IPS-15b (cell line): ENCODE measurements around the gene NHLH1.

ENCODE experiments used
- H3K27me3 ChIP-seq: one replicate; pipeline ENCODE4 v1.6.1; 2013; ENCODE audit warnings: low read length; ENCODE audit not compliant: control insufficient read depth, insufficient read depth
- H3K36me3 ChIP-seq: one replicate; pipeline ENCODE4 v1.6.1; 2013; ENCODE audit warnings: low read length; ENCODE audit not compliant: control insufficient read depth, insufficient read depth
- H3K4me1 ChIP-seq: one replicate; pipeline ENCODE4 v1.6.1; 2013; ENCODE audit warnings: mild to moderate bottlenecking, low read length; ENCODE audit not compliant: control insufficient read depth, insufficient read depth
- H3K4me3 ChIP-seq: one replicate; pipeline ENCODE4 v1.5.1; 2013; ENCODE audit warnings: low read depth, low read length
- H3K9ac ChIP-seq: one replicate; pipeline ENCODE4 v1.6.1; 2013; ENCODE audit warnings: low read depth, mild to moderate bottlenecking, low read length
- H3K9me3 ChIP-seq: one replicate; pipeline ENCODE4 v1.6.1; 2013; ENCODE audit warnings: mild to moderate bottlenecking, low read length; ENCODE audit not compliant: control insufficient read depth, insufficient read depth

NHLH1 gene

GRCh38 chr1:160406131-160406968, 39.5 kb downstream of the NHLH1 start:
- H3K4me3 ChIP-seq, result no peak overlapping the region
- no peak overlapping the region for H3K9ac ChIP-seq
- no peaks in the 10 kb centered on the region for H3K27me3 ChIP-seq
- no peaks in the 10 kb centered on the region for H3K9me3 ChIP-seq
- peaks cover 32% of the 10 kb centered on the region for H3K4me1 ChIP-seq
- no peaks in the 10 kb centered on the region for H3K36me3 ChIP-seq

DNA sequence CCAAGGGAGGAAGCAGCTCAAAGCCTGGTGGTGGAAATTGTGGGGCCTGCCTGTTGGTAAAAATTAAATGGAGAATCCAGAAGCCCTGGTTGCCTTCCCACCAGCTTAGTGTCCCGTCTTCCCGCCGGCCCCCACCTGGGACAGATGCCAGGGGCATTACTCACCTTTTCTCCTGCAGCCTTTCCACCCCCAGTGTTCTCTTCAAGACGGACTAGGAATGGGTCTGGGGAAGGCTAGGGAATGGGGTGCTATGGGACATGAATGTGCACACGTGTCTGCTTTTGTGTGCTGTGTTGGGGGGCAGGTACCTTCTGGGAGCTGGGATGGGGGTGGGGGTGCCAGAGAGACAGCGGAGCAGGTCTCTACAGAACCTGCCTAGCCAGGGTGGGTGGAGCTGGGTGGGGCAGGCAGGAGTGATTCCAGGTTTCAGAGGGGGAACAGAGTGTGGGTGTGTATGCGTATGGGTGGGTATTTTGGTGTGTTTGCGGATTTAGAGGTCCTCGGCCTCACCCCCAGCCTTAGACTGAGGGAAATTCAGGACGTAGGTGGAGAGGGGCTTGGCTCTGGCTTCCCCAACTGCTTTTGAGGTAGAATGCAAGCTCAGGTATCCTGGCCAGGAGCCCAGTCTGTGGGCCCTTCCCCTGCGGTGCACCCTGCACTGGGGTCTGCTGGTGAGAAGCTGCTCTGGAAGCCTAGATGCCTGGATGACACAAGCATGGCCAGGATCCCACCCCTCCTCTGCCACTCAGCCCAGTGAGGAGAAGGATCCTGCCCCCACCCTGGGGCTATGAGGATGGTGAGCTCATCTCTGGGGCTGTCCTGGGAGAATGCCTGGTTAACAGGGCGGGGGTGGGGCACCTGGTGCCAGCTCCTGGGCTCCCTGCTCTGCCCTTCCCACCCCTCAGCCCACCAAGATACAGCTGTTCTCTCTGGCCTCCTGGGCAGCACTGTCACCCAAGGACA, 41.2 kb downstream of the NHLH1 start:
- no peak overlapping the region for H3K9ac ChIP-seq
- peaks cover 21% of the 10 kb centered on the region for H3K4me1 ChIP-seq
- H3K9me3 ChIP-seq, result no peaks in the 10 kb centered on the region
- no peak overlapping the region for H3K4me3 ChIP-seq
- H3K27me3 ChIP-seq, result no peaks in the 10 kb centered on the region
- no peaks in the 10 kb centered on the region for H3K36me3 ChIP-seq

- no peaks in the 10 kb centered on the region for H3K9me3 ChIP-seq
- no peaks in the 10 kb centered on the region for H3K36me3 ChIP-seq
- no peak overlapping the region for H3K4me3 ChIP-seq
- peaks cover 21% of the 10 kb centered on the region for H3K4me1 ChIP-seq
- no peak overlapping the region for H3K9ac ChIP-seq
- H3K27me3 ChIP-seq, result no peaks in the 10 kb centered on the region
These were observed 42.0 kb downstream of the NHLH1 start for GRCh38 chr1:160408864-160409263.

- H3K27me3 ChIP-seq, result no peaks in the 10 kb centered on the region
- peaks cover 19% of the 10 kb centered on the region for H3K4me1 ChIP-seq
- H3K36me3 ChIP-seq, result no peaks in the 10 kb centered on the region
- no peak overlapping the region for H3K9ac ChIP-seq
- H3K4me3 ChIP-seq, result no peak overlapping the region
- no peaks in the 10 kb centered on the region for H3K9me3 ChIP-seq
These were observed 42.6 kb downstream of the NHLH1 start for GRCh38 chr1:160409486-160409885.

DNA sequence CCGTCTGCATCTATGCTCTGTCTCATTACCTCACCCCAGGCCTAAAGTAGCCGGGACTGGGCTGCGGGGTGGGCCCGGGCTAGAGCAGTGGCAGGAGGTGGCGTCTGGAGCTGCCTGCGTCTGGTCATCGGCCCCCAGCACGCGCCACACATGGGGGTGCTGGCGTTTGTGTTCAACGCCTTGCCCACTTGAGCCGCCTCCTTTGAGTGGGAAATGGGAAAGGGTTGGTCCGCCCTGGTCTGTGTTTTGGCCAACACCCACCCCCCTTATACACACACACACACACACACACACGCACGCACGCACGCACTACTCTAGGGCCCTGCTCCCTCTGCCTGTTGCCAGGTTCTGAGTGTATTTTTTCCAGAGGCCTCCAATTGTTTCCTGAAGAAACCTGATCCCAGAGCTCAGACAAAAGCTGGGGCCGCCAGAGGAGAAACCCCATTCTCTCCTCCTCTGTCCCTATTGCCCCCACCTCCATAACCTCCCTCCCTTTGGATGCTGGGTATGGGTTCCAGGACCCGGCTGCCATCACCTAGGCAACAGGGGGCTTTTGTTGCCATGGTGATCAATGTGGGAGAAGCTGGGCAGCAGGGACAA, 43.6 kb downstream of the NHLH1 start:
- Histone ChIP-seq H3K36me3 (no peaks in the 10 kb centered on the region), H3K9me3 (no peaks in the 10 kb centered on the region), H3K9ac (peak overlapping the region; percentile 6), H3K4me1 (peaks cover 16% of the 10 kb centered on the region), H3K27me3 (no peaks in the 10 kb centered on the region), H3K4me3 (no peak overlapping the region)

DNA sequence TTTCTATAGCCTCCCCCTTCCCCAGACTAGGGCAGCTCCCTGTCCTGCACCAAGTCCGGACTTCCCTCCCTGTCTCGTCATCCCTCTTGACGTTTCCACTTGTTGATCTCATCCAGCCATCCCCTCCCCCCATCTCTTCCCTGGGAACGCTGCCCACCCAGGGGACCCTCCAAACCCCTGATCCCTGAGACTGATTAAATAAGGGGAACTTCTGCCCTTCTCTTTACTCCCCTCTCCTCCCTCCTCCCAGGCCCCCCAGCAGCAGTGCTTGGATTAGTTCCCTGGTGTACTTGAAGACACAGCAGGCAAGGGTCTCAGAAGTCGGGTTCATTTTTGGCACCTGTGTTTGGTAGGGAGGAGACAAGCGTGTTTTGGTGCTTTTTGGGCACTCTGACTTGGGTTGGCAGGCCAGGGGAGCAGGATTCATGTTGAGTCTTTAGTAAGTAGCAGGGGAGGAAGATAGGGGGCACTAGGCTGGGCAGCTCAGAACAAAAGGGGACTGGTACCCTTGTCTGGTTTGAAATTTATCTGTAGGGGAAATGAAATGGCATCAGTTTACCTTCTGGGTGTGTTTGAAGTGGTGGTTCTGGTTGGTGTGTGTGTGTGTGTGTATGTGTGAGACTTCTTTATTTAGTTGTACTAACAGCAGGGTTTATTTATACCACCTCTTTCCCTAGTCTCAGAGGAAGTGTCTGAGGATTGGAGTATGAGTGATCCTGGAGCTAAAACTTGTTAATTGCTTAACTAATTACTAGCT, 44.6 kb downstream of the NHLH1 start:
- Histone ChIP-seq H3K27me3 (no peaks in the 10 kb centered on the region), H3K9ac (no peak overlapping the region), H3K4me1 (peaks cover 14% of the 10 kb centered on the region), H3K9me3 (no peaks in the 10 kb centered on the region), H3K4me3 (no peak overlapping the region), H3K36me3 (peaks cover 4% of the 10 kb centered on the region)

- no peak overlapping the region for H3K9ac ChIP-seq
- H3K36me3 ChIP-seq, result peaks cover 10% of the 10 kb centered on the region
- no peak overlapping the region for H3K4me3 ChIP-seq
- H3K27me3 ChIP-seq, result no peaks in the 10 kb centered on the region
- H3K4me1 ChIP-seq, result peaks cover 14% of the 10 kb centered on the region
- H3K9me3 ChIP-seq, result no peaks in the 10 kb centered on the region
These were observed 45.1 kb downstream of the NHLH1 start for GRCh38 chr1:160412028-160412362.

DNA sequence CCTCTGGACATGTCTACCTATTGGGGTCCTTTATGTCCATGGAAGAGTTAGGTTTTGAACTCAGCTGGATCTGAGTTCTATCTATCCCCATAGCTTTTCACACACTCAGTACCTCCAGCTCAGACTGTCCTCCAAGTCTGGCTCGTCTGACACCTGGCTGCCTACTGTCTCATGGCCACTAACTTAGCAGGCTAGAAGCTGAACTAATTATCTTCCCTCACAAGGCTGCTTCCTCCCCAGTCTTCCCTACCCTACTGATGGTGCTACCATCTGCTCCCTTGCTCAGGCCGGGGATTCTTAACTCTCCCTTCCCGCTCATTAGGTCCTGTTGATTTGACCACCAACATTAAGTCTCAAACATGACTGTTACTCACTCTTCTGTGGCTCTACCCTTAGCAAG, 46.8 kb downstream of the NHLH1 start:
- Histone ChIP-seq H3K4me3 (no peak overlapping the region), H3K9ac (no peak overlapping the region), H3K9me3 (no peaks in the 10 kb centered on the region), H3K27me3 (no peaks in the 10 kb centered on the region), H3K36me3 (peaks cover 19% of the 10 kb centered on the region), H3K4me1 (peaks cover 9% of the 10 kb centered on the region)

DNA sequence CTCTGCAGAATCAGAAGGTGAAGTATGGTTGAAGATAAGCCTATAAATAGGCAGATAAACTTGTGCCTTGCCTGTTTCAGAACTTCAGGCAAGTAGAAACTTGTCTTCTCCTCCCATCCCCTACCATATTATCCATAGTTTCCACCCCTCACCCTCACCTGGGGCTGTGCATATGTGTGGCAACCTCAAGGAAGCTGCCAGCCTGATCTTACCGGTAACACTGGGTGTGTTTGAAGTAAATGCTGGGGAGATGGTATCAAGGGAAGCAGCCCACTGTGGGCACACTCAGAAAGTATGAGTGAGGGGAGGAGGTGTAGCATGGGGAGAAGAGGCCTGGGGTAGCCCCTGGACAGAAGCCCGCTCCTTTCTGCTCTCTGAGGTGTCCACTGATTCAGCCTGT, 48.0 kb downstream of the NHLH1 start:
- no peak overlapping the region for H3K9ac ChIP-seq
- peaks cover 26% of the 10 kb centered on the region for H3K36me3 ChIP-seq
- H3K4me1 ChIP-seq, result peaks cover 9% of the 10 kb centered on the region
- H3K4me3 ChIP-seq, result no peak overlapping the region
- H3K9me3 ChIP-seq, result no peaks in the 10 kb centered on the region
- H3K27me3 ChIP-seq, result no peaks in the 10 kb centered on the region

GRCh38 chr1:160415696-160416290, 48.9 kb downstream of the NHLH1 start:
- Histone ChIP-seq H3K27me3 (no peaks in the 10 kb centered on the region), H3K4me3 (no peak overlapping the region), H3K9me3 (no peaks in the 10 kb centered on the region)

GRCh38 chr1:160416369-160416768, 49.5 kb downstream of the NHLH1 start:
- Histone ChIP-seq H3K36me3 (peaks cover 38% of the 10 kb centered on the region), H3K9ac (no peak overlapping the region), H3K9me3 (no peaks in the 10 kb centered on the region), H3K4me3 (no peak overlapping the region), H3K27me3 (no peaks in the 10 kb centered on the region), H3K4me1 (peaks cover 1% of the 10 kb centered on the region)

More at GRCh38 chr1:160415696-160416290, 48.9 kb downstream of the NHLH1 start:
- peaks cover 34% of the 10 kb centered on the region for H3K36me3 ChIP-seq
- H3K4me1 ChIP-seq, result peaks cover 6% of the 10 kb centered on the region
- no peak overlapping the region for H3K9ac ChIP-seq
